T1000 (cell line): ENCODE measurements around the gene BECN2.
"Not testable (repeated sequence)": the region's sequence is repeated elsewhere in the genome, so short reads cannot be mapped to it uniquely, and the experiment has no call there.

Experiments used
- DNase-seq: peaks from one replicate; lab custom pipeline; 2025; ENCODE audit warnings: mixed read lengths; lab: John Stamatoyannopoulos, UW

BECN2 gene

DNA sequence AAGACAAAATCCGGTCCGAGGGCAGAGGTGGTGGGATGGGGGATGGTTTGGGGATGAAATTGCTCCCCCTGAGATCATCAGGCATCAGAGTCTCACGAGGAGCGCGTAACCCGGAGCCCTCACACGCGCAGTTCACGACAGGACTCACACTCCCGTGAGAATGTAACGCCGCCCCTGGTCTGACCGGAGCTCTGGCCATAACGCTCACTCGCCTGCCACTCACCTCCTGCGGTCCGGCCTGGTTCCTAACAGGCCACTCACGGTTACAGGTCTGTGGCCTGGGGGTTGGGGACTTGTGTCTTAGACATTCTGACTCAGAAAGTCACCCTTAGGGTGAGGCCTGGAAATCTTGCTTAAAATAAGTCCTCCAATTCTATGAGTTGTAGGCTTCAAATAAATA lies 21.5 kb downstream of the BECN2 start:
- no peak for DNase-seq

DNA sequence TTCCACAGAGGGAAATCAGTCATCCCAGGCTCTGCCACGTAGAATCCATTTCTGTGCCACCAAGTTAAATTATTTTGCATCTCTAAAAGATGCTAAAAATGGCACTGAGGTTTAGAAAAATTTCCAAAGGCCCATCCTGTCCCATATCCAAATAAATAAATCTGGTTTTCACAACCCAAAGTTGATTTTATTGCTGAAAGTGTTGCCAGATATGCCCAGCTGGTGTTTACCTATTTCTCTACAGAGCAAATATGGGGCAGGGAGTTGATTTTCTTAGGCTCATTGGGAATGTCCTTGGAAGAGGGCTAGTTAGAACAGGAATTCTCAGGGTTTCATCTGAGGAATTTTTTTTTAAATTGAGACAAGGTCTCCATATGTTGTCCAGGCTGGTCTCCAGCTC lies 22.4 kb downstream of the BECN2 start:
- no peak for DNase-seq

DNA sequence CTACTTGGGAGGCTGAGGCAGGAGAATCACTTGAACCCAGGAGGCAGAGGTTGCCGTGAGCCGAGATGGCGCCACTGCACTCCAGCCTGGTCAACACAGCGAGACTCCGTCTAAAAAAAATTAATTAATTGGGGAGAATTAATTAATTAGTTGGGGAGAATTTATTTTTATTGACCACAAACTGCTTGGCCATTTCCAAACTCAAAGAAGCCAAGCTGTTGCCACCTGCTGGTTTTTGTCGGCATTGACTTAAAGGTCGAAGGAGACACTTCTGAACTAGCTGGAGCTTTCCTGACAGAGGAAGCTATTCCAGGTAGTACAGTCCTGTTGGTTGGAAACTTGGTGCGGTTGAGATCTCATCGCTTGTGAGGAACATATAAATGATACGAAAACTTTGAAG lies 28.2 kb downstream of the BECN2 start:
- DNase-seq, result no peak

DNA sequence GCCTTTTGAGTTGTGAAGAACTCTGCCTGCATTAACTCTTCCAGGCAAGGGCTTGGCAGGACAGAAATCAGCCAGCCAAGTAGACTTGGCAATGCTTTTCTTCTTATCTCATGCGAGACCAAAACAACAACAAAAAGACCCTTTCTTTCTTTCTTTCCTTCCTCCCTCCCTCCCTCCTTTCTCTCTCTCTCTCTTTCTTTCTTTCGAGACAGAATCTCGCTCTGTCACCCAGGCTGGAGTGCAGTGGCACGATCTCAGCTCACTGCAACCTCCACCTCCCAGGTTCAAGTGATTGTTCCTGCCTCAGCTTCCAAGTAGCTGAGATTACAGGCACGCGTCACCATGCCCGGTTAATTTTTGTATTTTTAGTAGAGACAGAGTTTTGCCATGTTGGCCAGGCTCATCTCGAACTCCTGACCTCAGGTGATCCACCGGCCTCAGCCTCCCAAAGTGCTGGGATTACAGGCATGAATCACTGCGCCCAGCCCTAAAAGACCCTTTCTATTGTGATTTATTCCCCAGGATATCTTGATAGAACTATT lies 30.9 kb downstream of the BECN2 start:
- DNase-seq, result not testable (repeated sequence)

DNA sequence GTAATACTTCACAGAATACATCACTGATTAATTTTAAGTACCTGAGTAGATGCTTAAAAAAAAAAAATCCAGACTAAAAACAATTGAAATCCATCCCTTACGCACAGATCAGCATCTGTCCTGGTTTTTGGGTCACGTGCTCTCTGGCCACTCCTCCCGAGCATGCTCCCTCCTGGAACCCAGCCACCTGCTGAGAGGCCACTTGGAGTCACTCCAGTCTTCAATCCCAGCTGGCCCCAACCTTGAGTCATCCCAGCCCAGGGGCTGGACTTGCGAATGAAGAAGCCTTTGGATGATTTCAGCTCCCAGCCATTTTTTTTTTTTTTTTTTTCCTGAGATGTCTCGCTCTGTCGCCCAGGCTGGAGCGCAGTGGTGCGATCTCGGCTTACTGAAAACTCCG lies 32.5 kb downstream of the BECN2 start:
- peak; percentile 85 for DNase-seq

DNA sequence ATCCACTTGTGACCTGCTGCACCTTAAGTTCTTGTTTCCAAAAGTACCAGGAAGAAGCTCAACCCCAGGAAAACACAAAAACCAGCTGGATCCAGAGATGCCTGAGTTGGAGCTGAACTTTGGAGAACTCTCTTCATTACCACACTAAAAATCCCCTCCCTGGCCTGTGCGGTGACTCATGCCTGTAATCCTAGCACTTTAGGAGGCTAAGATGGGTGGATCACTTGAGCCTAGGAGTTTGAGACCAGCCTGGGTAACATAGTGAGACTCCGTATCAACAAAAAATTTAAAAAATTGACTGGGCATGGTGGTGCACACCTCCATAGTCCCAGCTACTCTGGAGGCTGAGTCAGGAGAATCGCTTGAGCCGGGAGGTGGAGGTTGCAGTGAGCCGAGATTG lies 35.2 kb downstream of the BECN2 start:
- no peak for DNase-seq

DNA sequence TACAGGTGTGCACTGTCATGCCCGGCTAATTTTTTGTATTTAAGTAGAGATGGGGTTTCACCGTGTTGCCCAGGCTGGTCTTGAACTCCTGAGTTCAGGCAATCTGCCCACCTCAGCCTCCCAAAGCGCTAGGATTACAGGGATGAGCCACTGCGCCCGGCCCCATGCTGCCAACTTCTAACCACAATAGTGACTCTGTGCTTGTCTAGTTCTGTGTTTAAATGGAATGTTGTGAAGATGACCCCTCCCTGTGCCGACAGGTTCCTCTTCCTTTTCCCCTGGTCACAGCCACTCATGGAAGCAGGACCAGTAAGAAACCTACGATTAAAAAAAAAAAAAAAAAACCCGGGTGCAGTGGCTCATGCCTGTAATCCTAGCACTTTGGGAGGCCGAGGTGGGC lies 36.6 kb downstream of the BECN2 start:
- no peak for DNase-seq

DNA sequence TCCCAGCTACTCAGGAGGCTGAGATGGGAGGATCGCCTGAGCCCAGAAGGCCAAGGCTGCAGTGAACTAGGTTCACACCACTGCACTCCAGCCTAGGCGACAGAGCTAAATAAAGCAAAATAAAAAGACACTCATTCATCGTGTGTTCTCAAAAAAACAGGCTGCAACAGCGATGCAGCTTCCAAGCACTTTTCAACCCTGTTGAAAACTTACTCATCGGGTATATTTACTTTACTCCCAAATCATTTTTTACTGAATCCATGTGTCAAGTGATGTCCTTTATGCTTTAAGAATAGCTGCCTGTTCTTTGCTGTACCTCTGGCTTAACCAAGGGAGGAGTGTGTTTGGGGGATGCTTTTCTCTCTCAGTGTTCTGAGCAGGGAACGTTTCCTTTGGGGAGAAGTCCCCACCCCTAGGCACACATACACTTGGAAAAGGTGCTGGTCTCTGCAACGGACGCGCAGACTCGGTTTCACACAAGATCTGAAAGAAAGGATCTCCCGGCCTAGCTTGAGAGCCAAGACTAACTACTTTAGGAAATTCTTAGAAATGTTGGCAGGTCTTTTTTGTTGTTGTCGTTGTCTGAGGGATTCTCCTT lies 39.9 kb downstream of the BECN2 start:
- no peak for DNase-seq

DNA sequence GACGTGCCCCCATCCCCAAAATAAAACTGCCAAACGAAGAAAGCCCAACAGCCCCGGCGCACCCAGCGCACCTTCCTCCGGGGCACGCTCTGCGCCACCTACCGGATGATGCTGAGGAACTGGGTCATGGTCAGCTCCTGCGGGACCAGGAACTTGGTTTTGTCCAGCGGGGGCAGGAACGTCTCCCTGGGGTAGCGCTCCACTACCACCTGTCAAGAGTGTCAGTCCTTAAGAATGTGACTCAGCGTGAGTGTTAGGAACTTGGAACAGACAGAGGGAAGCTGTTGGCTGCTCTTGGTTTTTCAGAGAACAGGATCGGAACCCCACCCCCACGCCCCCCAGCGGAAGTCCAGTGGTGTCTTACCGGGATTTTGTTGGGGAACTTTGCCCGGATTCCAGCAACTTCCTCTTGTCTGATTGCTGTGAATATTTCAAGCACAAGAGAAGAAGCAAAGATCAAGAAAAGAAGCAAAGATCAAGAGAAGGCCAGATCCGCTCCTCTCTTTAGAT lies 40.9 kb downstream of the BECN2 start:
- DNase-seq, result no peak

DNA sequence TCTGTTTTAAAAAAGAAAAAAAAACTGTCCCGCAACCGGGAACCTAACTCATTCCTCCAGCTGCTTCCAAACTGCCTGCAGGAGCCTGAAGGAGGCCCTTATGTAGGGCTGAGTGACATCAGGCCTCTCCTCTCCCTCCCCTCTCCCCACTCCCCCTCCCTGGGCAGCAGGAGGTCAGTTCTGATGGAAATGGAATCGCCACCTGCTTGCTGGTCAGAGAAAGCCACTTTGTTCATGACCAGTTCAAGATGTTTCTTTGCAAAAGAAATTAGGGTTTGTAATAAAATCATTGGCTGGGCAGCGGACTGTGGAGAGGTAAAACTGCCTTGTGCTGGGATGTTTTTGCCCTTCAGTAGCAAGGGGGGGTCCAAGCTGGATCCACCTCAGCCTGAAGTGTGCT lies 41.5 kb downstream of the BECN2 start, which contains the start of gene MAP1LC3C:
TSS of gene MAP1LC3C (minus strand) at position 73 of the 400 bp plus-strand sequence. CDS start 90 bp downstream, outside the sequence.
- DNase-seq, result no peak

DNA sequence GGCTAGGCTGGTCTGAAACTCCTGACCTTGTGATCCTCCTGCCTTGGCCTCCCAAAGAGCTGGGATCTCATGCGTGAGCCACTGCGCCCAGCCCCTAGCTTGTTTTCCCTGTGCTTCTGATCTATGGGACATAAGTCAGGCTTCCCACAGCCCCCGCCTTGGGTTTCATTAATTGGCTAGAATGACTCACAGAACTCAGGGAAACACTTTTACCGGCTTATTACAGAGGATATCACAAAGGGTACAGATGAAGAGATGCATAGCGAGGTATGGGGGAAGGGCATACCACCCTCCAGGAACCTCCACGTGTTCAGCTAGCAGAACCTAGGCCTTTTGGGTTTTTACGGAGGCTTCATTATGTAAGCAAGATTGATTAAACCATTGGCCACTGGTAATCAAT lies 42.9 kb downstream of the BECN2 start:
- DNase-seq, result no peak

DNA sequence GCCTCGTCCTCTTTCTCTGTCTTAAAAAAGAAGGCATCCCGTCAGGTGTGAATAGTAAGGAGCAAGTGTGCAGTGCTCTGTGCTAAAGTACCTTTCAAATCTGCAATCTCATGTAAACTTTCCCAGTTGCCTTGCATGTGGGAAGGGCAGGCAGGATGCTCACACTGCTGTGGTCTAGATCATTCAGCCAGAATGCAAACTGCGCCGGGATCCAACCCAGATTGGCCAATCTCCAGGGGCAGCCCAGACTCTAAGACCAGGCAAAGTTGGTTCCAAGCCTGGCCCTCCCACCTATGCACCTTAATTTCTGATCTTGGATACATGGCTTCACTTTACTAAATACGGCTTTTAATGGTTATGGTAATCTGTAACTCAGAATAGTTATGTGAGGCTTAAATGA lies 44.5 kb downstream of the BECN2 start:
- no peak for DNase-seq

DNA sequence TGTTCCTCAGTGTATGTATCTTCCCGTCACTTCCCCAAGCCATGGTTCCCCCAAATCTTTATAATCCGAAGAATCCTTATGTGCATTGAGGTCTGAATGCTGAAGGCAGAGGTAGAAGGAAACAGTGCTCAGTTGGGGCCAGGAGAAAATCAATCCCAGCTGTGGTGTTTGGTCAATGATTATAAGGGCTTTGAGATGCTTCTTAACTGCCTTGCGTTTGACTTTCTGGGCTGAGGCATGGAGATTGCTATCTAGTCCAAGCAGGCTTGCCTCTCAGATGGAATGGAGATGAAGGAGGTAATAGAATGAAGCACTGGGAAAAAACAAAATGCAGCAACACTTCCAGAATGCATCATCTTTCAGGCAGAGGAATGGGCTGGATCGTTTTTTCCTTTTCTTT lies 44.9 kb downstream of the BECN2 start:
- DNase-seq, result no peak

DNA sequence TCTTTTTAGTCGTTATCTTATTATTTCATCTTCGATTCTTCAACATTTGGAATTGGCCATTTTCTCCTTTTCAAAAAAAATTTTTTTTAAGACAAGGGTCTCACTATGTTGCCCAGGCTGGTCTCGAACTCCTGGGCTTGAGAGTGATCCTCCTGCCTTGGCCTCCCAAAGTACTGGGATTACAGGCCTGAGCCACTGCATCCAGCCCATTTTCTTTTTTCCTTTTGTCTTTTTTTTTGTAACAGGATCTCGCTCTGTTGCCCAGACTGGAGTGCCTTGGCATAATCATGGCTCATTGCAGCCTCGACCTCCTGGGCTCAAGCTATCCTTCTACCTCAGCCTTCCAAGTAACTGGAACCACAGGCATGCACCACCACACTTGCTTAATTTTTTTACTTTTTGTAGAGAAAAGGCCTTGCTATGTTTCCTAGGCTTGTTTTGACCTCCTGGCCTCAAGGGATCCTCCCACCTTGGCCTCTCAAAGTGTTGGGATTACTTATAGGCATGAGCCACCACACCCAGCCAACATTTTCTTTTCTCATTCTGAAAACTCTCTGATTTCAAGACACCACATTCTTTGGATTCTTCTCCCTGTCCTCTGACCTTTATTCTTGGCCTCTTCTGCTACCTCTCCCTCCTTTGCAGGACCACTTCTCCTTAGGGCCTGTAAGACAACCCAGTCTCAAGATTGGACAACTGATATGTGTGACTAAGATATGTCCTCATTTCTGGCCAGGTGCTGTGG lies 47.4 kb downstream of the BECN2 start:
- DNase-seq, result no peak

DNA sequence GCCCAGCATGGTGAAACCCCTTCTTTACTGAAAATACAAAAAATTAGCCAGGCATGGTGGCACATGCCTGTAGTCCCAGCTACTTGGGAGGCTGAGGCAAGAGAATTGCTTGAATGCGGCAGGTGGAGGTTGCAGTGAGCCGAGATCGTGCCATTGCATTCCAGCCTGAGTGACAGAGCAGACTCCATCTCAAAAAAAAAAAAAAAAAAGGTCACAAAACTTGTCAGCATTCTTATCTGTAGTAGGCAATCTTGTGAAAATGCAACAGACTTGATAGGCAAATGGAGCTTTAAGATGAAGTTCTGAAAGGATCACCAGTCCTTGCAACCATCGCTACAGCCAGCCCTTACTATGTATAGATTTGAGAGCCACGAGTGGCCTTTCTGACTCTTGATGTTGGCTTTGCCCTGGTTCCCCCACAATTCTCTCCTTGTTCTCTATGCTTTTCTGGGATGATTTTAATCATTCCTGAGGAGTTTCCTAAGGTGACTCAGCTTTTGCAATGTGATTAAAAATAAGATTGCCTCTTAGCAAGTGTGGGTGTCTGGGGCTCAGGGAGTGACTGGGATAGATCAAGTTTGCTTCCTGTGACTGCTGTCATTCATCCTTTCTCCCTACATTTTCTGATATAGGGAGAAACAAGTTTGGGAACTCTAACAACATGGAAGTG lies 48.4 kb downstream of the BECN2 start:
- no peak for DNase-seq

DNA sequence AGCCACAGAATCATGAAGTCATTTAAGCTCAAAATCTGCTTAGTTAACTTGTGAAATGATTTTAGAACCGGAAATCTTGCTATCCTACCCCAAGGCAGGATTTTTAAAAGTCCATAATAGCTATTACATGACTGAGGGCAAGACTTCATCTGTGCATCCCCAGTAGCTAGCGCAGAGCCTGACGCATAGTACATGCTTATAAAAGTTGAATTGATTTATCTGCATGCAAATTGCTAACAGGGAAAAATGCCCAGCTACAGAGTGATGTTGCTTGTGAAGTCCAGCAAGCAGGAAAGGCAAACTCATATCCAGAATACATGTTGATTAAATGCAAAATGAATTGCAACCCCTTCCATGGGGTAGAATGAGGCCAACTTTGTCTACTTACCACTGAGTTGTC lies 49.4 kb downstream of the BECN2 start:
- no peak for DNase-seq
